ENCODE measurements around the gene ANKS3.

The ANKS3 gene

GRCh38 chr16:4661661-4662060 lies 72.4 kb downstream of the ANKS3 start:
- Mint-ChIP-seq H3K27me3 (ENCODE audit: low read depth, poor library complexity) (no peaks in the 10 kb centered on the region), H3K36me3 (ENCODE audit: low read depth) (peaks cover 8% of the 10 kb centered on the region), H3K4me1 (peaks cover 30% of the 10 kb centered on the region), H3K27ac (no peak overlapping the region), H3K4me3 (no peak overlapping the region), H3K9me3 (no peaks in the 10 kb centered on the region)
- DNase-seq, result no peak
- no peak for TF ChIP-seq CTCF (IDR thresholded peaks at IDR 0.05)

GRCh38 chr16:4660454-4661007 lies 73.5 kb downstream of the ANKS3 start:
- peak overlapping the region; percentile 36 for H3K27ac Mint-ChIP-seq
- H3K4me3 Mint-ChIP-seq, result no peak overlapping the region
- DNase-seq, result peak; percentile 58
- peaks cover 30% of the 10 kb centered on the region for H3K4me1 Mint-ChIP-seq
- H3K9me3 Mint-ChIP-seq, result no peaks in the 10 kb centered on the region
- H3K27me3 Mint-ChIP-seq (ENCODE audit: low read depth, poor library complexity), result no peaks in the 10 kb centered on the region
- TF ChIP-seq CTCF (IDR thresholded peaks at IDR 0.05), result no peak
- H3K36me3 Mint-ChIP-seq (ENCODE audit: low read depth), result peaks cover 16% of the 10 kb centered on the region

GRCh38 chr16:4659363-4660353 lies 74.4 kb downstream of the ANKS3 start:
- Mint-ChIP-seq H3K4me1 (peaks cover 30% of the 10 kb centered on the region), H3K9me3 (no peaks in the 10 kb centered on the region), H3K36me3 (ENCODE audit: low read depth) (peaks cover 15% of the 10 kb centered on the region), H3K27me3 (ENCODE audit: low read depth, poor library complexity) (no peaks in the 10 kb centered on the region), H3K4me3 (no peak overlapping the region), H3K27ac (peak overlapping the region; percentile 64)
- no peak for DNase-seq
- TF ChIP-seq CTCF (IDR thresholded peaks at IDR 0.05), result no peak

- no peak for TF ChIP-seq CTCF (IDR thresholded peaks at IDR 0.05)
- peaks cover 13% of the 10 kb centered on the region for H3K36me3 Mint-ChIP-seq (ENCODE audit: low read depth)
- no peak overlapping the region for H3K27ac Mint-ChIP-seq
- H3K4me1 Mint-ChIP-seq, result peaks cover 31% of the 10 kb centered on the region
- no peak for DNase-seq
- H3K9me3 Mint-ChIP-seq, result no peaks in the 10 kb centered on the region
- H3K4me3 Mint-ChIP-seq, result no peak overlapping the region
- H3K27me3 Mint-ChIP-seq (ENCODE audit: low read depth, poor library complexity), result no peaks in the 10 kb centered on the region
These were observed 77.1 kb downstream of the ANKS3 start for GRCh38 chr16:4656695-4657686.

GRCh38 chr16:4656221-4656620 lies 77.8 kb downstream of the ANKS3 start:
- H3K9me3 Mint-ChIP-seq, result no peaks in the 10 kb centered on the region
- peaks cover 13% of the 10 kb centered on the region for H3K36me3 Mint-ChIP-seq (ENCODE audit: low read depth)
- H3K27ac Mint-ChIP-seq, result no peak overlapping the region
- no peak for TF ChIP-seq CTCF (IDR thresholded peaks at IDR 0.05)
- DNase-seq, result no peak
- no peaks in the 10 kb centered on the region for H3K27me3 Mint-ChIP-seq (ENCODE audit: low read depth, poor library complexity)
- peaks cover 32% of the 10 kb centered on the region for H3K4me1 Mint-ChIP-seq
- no peak overlapping the region for H3K4me3 Mint-ChIP-seq
